Central memory CD4-positive, alpha-beta T cell (primary cell): ENCODE measurements around the gene RAB23.
A peak's percentile ranks its signal among the peaks of the same experiment; 100 is the strongest.

Experiments
- DNase-seq: peaks from one replicate; pipeline ENCODE4 v3.0.0; 2022

The RAB23 gene

DNA sequence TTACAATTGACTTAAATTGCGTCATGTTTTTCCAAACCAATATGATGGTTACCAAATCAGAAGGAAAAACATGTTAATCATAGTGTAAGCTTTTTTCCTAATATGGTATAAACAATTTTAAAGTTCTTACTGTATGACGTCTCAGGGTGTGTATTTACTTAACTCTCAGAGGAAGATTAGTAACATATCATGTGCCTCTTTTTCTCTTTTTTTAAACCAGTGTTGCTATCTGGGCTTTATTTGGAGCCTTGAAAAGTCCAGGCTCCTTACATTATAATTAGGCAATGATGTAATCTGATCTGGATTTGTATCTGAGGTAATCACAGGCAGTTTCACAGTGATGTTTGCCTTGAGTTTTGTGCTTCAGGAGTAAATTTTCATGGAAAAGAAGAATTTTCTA, 20.4 kb upstream of the RAB23 start:
- no peak for DNase-seq

DNA sequence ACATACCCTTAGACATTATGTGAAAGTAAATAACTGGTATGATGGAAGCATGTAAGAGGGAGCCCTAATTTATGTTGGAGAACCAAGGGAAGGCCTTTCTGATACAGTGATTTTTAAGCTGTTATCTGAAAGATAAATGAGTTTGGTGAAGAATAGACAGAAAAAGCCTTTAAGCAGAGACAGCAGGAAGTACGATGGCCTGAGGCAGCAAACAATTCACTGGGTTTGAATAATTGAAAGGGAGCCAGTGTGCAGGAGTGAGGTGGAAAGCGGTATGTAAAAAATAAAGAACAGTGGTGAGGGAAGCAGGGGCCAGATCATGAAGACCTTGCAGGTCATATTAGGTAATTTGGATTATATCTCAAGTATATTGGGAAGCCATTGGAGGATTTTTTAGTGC, 4.1 kb upstream of the RAB23 start:
- DNase-seq: no peak

- DNase-seq: no peak
Observed at GRCh38 chr6:57224769-57225515, 2.8 kb upstream of the RAB23 start.

GRCh38 chr6:57222743-57223077, 603 bp upstream of the RAB23 start:
- peak; percentile 4 for DNase-seq

DNA sequence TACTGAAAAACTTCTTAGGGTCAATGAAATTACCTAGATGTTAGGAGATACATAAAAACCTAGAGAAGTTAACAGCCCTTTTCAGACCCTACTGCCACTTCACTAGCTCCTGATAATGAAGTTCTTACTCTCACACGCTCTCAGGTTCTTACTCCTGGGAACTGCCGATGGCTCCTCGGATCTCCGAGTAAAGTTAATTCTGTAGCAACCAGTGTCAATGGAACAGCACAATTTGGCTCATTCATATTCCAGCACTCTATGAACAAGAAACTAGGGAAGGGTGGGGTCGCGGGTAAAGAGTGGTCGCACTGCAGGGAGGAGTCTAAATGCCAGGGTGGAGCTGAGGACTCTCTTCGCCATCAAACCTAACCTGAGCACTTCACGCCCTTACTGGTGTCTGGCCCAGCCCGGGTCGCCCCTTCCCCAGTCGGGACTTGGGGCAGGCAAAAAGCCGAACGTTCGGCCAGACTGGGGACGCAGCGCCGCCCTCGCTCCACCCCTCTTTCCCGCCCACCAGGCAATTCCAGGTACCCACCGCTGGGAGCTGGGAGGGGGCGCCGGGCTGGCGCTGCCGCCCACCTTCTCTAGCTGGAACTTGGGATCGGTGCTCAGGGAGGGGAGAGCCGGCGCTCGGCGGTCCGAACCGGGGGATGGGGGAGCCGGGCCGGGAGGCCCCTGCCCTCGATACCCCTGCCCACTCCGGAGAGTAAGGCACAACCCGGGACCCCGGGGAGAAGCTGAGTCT, 744 bp downstream of the RAB23 start:
- DNase-seq: peak; percentile 33

GRCh38 chr6:57220083-57220703, 1.9 kb downstream of the RAB23 start:
- DNase-seq: no peak

GRCh38 chr6:57217270-57217669, 4.8 kb downstream of the RAB23 start:
- no peak for DNase-seq

- DNase-seq: no peak
Observed at GRCh38 chr6:57216235-57217101, 5.6 kb downstream of the RAB23 start.

- DNase-seq: no peak
Observed at GRCh38 chr6:57215260-57215659, 6.8 kb downstream of the RAB23 start.

GRCh38 chr6:57210060-57210459, 12.0 kb downstream of the RAB23 start:
- DNase-seq: no peak

DNA sequence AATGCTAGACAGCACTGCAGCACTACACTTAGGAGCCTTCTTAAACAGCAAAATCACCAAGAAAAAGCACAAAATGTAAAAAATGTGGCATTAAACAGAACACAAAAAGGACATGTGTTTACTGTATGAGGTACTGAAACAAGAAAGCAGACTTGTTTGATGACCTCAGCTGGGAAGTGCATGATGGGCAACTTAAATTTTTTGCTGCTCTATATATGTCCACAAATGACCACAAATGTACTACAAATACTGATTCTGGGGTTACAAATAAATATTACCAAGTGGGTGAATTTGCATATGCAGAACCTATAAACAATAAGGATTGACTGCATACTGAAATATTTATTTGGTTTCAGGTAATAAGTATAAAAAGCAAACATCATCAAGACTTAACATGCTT, 13.1 kb downstream of the RAB23 start:
- DNase-seq: no peak

DNA sequence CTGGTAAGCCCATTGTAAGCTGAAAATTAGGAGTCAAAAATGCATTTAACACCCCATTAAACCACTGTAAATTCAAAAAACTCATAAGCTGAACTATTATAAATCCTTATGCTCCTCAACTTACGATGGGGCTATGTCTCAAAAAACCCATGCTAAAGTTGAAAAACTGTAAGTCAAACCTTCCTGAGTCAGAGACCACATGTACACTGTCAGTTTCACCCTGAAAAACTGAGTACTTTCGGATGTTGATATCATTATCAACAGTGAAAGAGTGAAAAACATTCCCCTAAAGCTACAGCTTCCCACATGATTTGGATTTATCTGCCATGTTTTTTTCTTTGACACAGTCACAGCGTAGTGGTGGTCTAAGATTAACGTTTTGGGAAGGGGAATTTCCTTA, 14.2 kb downstream of the RAB23 start:
- no peak for DNase-seq

GRCh38 chr6:57207141-57207540, 15.0 kb downstream of the RAB23 start:
- DNase-seq: no peak

- no peak for DNase-seq
Observed at GRCh38 chr6:57205550-57206328, 16.4 kb downstream of the RAB23 start.

- DNase-seq: no peak
Observed at GRCh38 chr6:57201718-57202117, 20.4 kb downstream of the RAB23 start.

DNA sequence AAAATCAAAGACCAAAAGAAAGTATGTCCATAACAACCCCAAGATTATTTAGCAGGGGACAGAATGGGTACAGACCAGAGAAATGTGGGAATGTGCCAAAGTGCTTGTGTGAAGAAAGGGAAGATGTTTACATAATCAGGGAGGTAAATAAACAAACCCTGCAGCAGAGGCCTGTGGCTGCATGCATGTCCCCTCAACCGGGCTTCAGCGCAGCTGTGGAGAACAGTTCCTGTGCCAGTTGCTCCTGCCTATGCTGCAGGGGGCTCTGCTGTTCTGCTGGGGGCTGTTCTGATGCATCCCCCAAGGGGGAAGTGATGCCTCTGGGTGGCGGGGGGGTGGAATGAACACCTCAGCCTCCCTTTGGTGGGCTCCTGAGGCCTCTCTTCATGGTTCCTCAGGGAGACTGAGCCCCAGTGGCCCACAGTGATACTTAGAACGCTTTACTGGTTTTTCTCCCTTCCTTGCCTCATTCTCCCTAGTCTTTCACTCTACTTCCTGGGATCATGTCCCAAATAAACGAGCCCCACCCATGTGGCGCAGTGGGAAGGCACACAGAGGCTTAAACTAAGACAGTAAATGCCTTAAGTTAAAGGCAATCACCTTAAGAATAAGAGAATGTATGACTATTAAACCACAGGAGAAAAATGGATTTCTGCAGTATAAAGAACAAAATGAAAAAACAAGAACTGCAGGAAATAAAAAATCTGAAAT, 23.0 kb downstream of the RAB23 start:
- DNase-seq: no peak

DNA sequence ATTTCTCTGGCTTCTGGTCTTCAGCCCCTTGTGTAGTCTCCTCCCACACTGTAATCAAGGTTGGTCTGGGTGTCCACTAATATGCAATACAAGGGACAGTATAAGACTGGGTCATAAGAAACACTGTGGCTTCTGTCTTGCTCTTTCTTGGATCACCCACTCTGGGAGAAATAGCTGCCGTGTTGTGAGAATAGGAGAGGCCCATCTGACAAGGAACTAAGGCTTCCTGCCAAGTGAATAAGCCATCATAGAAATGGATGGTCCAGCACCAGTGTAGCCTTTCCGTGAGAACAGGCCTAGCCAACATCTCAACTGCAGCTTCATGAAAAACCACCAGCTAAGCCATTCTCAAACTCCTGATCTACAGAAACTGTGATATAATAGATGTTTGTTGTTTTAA, 26.6 kb downstream of the RAB23 start:
- DNase-seq: no peak

- no peak for DNase-seq
Observed at GRCh38 chr6:57193177-57193576, 28.9 kb downstream of the RAB23 start.

GRCh38 chr6:57190140-57190539, 32.0 kb downstream of the RAB23 start:
- DNase-seq: no peak

GRCh38 chr6:57183336-57183735, 38.8 kb downstream of the RAB23 start:
- no peak for DNase-seq

- DNase-seq: no peak
Observed at GRCh38 chr6:57182017-57182432, 40.1 kb downstream of the RAB23 start.

DNA sequence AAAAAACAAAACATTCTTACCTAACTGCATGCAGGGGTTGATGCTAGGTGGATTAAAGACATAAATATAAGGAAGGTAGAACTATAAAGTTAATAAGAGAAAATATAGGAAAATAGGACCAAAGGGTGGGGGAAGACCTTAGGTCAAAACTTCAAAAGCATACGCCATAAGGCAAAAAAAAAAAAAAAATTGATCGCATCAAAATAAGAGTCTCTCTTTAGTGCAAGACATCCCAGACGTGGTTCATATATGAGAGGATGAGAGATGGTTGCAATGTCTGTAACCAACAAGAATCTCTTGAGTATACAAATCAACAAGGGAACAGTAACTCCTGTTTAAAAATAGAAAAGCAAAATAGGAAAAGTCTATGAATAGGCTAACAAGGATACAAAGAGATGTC, 41.5 kb downstream of the RAB23 start:
- no peak for DNase-seq
